K562 (cell line): ENCODE data around the gene KLF1. TPM values are rescaled to one million over a fixed set of nuclear protein-coding genes. Genes with fewer than 3 reads are reported as not detected.

Experiments used
- CBX2 ChIP-seq: fragments of 200-600 bp; sonication (generic); IDR thresholded peaks from one replicate; pipeline ENCODE4 v1.6.1; 2012; ENCODE audit warnings: mild to moderate bottlenecking, low read length, inconsistent platforms; ENCODE audit not compliant: insufficient read depth, poor library complexity, severe bottlenecking
- COPS2 ChIP-seq: fragments of 450-650 bp; conservative IDR thresholded peaks from 2 replicates; pipeline ENCODE4 v1.6.1; 2016; ENCODE audit warnings: mild to moderate bottlenecking, moderate library complexity
- DEAF1 ChIP-seq: fragments of 450-650 bp; formaldehyde crosslinking; IDR thresholded peaks from 2 replicates; pipeline ENCODE4 v1.4.0; 2020; ENCODE audit warnings: mild to moderate bottlenecking, moderate library complexity
- DPF2 ChIP-seq: fragments of 450-650 bp; IDR thresholded peaks from 2 replicates; pipeline ENCODE4 v1.6.1; 2016
- EGR1 ChIP-seq: fragments of 450-650 bp; conservative IDR thresholded peaks from 2 replicates; pipeline ENCODE4 v1.6.1; 2017; ENCODE audit warnings: mild to moderate bottlenecking
- HMGN3 ChIP-seq: IDR thresholded peaks from 2 replicates; pipeline ENCODE4 v1.6.1; 2011; ENCODE audit warnings: borderline replicate concordance, low read depth, mild to moderate bottlenecking, mixed read lengths, low read length; ENCODE audit not compliant: insufficient read length; ENCODE audit errors: extremely low read depth
- KLF1 ChIP-seq: fragments of 450-650 bp; IDR thresholded peaks from 2 replicates; pipeline ENCODE4 v1.6.1; 2016; ENCODE audit warnings: missing genetic modification characterization, missing compliant biosample characterization
- MXI1 ChIP-seq: IDR thresholded peaks from 2 replicates; pipeline ENCODE4 v1.6.1; 2011; ENCODE audit warnings: low read depth, mild to moderate bottlenecking, improper control_type of control experiment, low read length
- NFE2 ChIP-seq: IDR thresholded peaks from 2 replicates; pipeline ENCODE4 v1.6.1; 2014; ENCODE audit warnings: antibody characterized with exemption, low read depth
- REST ChIP-seq, 2 experiments: fragments of 450-650 bp; formaldehyde crosslinking in 1 of 2; IDR thresholded peaks; 2 replicates each; pipeline versions ENCODE4 v1.4.0 to v1.6.1; 2014 to 2020; ENCODE audit warnings: mild to moderate bottlenecking in 2 of 2, borderline replicate concordance in 1 of 2, low read depth in 1 of 2
- SMAD4 ChIP-seq: fragments of 250-450 bp; sonication (Bioruptor Pico); conservative IDR thresholded peaks from 2 replicates; pipeline ENCODE4 v1.8.0; 2021; ENCODE audit warnings: inconsistent platforms, mild to moderate bottlenecking, moderate library complexity
- TFE3 ChIP-seq: fragments of 450-650 bp; formaldehyde crosslinking; IDR thresholded peaks from 2 replicates; pipeline ENCODE4 v1.4.0; 2020; ENCODE audit warnings: mild to moderate bottlenecking, mixed read lengths
- ZNF57 ChIP-seq: fragments of 450-650 bp; formaldehyde crosslinking; IDR thresholded peaks from 2 replicates; pipeline ENCODE4 v1.4.0; 2020; ENCODE audit warnings: mild to moderate bottlenecking, moderate library complexity
- polyA plus RNA-seq, 8 experiments: library from polyadenylated mRNA; depleted of rRNA in 4 of 8; stranded (reverse) in 5 of 8; unstranded in 3 of 8; fragments of >200 nt; fragmentation: Nextera tagmentation in 2 of 8; fragmentation: Illumina TruSeq in 1 of 8; extraction: Ambion mirVana in 2 of 8; extraction: Trizol in 1 of 8; gene quantifications; 2 replicates each; pipeline versions ENCODE4 v1.2.1 to v1.2.3, GENCODE V29; 2011 to 2014; ENCODE audit warnings: inconsistent platforms in 1 of 8, missing spikeins in 1 of 8
- total RNA-seq, 7 experiments: library from RNA; depleted of rRNA in 6 of 7; stranded (reverse); fragments of >200 nt in 6 of 7; fragmentation: Illumina TruSeq in 2 of 7; extraction: Trizol in 2 of 7; gene quantifications; 2 replicates each; pipeline versions ENCODE4 v1.2.1 to v1.2.3, GENCODE V29; 2011 to 2021; ENCODE audit warnings: low replicate concordance in 1 of 7

The KLF1 gene
- total and polyA plus RNA-seq, 9 of the 15 experiments (the other 6 are each of a cell fraction or from before 2014, with no cell fraction given), result 8.4 to 163 (median 47.3) TPM

- TF ChIP-seq ZNF57 (no peak), EGR1 (no peak), REST (IDR thresholded peaks at IDR 0.05; ENCODE audit: borderline replicate concordance) (peak; percentile 93), REST (CRISPR knock-in tag; IDR thresholded peaks at IDR 0.05; ENCODE audit: low read depth) (no peak), DEAF1 (CRISPR knock-in tag) (no peak), MXI1 (0 out of 2 replicates have a peak, but pooled peaks have one; percentile 16), NFE2 (peak; percentile 38; the same call in 1 of the 2 replicates), HMGN3 (peak; percentile 30), TFE3 (CRISPR knock-in tag) (no peak), SMAD4 (CRISPR knock-in tag) (no peak), KLF1 (peak; percentile 86; the same call in 1 of the 2 replicates), DPF2 (0 out of 2 replicates have a peak, but pooled peaks have one; percentile 20), COPS2 (no peak), CBX2 (no peak)
These were observed 46.6 kb downstream of the KLF1 start (continued) for GRCh38 chr19:12840091-12841079.
